ENCODE results near the gene CCL13. TPM values are rescaled to one million over a fixed set of nuclear protein-coding genes. Genes with fewer than 3 reads are reported as not detected.

Gene CCL13
- total and polyA plus RNA-seq, 2 of the 8 experiments (the other 6 are each of a cell fraction or from before 2014, with no cell fraction given) = not detected

DNA sequence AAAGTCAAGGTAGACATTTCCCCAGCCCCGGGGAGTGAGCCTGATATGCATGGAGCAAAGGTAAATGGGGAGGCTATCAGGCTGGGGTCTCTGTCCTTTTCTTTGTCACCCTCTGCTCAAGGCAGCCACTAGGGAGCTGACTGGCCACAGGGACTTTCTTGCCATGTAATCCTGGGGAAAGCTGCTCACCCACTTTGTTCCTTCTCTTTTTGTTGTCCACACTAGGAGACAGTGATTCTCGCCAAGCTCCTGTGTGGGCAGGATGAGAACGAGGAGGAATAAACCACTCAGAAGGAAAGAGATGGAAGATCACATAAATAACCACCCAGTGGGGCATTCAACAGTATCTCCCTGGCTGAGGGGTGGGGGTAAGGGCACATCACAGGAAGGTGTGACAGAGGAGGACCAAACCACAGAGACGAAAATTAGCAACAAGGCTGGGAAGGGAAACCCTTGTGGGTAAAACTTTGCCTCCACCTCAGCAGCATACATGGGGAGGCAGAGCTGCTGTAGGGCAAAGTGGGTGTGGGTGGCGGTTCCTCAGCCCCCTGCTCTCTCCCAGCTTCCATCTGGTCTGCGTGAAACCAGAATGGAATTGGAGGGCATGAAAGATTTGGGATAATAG is 33.0 kb downstream of the CCL13 start (continued):
- TF ChIP-seq SIN3A (conservative IDR thresholded peaks at IDR 0.05 in 1 of 2, IDR thresholded peaks at IDR 0.05 in 1 of 2; ENCODE audit: low read depth in 1 of 2, low read length in 2 of 2) (no peak), POU5F1 (IDR thresholded peaks at IDR 0.05; ENCODE audit: low read depth, low read length) (no peak), CBX5 (IDR thresholded peaks at IDR 0.05; ENCODE audit: low read depth, low read length) (no peak), MAFK (IDR thresholded peaks at IDR 0.05; ENCODE audit: low read depth, low read length) (no peak)
- TF ChIP-seq, protein P1, sequence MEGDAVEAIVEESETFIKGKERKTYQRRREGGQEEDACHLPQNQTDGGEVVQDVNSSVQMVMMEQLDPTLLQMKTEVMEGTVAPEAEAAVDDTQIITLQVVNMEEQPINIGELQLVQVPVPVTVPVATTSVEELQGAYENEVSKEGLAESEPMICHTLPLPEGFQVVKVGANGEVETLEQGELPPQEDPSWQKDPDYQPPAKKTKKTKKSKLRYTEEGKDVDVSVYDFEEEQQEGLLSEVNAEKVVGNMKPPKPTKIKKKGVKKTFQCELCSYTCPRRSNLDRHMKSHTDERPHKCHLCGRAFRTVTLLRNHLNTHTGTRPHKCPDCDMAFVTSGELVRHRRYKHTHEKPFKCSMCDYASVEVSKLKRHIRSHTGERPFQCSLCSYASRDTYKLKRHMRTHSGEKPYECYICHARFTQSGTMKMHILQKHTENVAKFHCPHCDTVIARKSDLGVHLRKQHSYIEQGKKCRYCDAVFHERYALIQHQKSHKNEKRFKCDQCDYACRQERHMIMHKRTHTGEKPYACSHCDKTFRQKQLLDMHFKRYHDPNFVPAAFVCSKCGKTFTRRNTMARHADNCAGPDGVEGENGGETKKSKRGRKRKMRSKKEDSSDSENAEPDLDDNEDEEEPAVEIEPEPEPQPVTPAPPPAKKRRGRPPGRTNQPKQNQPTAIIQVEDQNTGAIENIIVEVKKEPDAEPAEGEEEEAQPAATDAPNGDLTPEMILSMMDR (IDR thresholded peaks at IDR 0.05; ENCODE audit: control extremely low read depth in 1 of 3, insufficient read depth in 1 of 3, low read depth in 1 of 3, low read length in 3 of 3) = no peak
